OCI-M2 (cell line): ENCODE data around the gene EIF3K.
A peak's percentile ranks its signal among the peaks of the same experiment; 100 is the strongest.

Source experiments
- DNase-seq: peaks from one replicate; lab custom pipeline; 2025; ENCODE audit not compliant: unreplicated experiment; lab: John Stamatoyannopoulos, UW

Gene EIF3K

GRCh38 chr19:38649305-38650171 is 30.6 kb downstream of the EIF3K start:
- DNase-seq, result no peak

- no peak for DNase-seq
These were observed 31.3 kb downstream of the EIF3K start for GRCh38 chr19:38650172-38650775.

GRCh38 chr19:38650911-38651584 is 32.1 kb downstream of the EIF3K start:
- no peak for DNase-seq

GRCh38 chr19:38653028-38653571 is 34.1 kb downstream of the EIF3K start:
- DNase-seq, result no peak

- no peak for DNase-seq
These were observed 35.7 kb downstream of the EIF3K start for GRCh38 chr19:38654628-38655055.

- DNase-seq, result no peak
These were observed 36.3 kb downstream of the EIF3K start for GRCh38 chr19:38655148-38655824.

- no peak for DNase-seq
These were observed 37.4 kb downstream of the EIF3K start for GRCh38 chr19:38656171-38656981.

- DNase-seq, result no peak
These were observed 38.7 kb downstream of the EIF3K start for GRCh38 chr19:38657633-38658222.

GRCh38 chr19:38658462-38659306 is 39.7 kb downstream of the EIF3K start:
- no peak for DNase-seq

GRCh38 chr19:38660724-38661123 is 41.7 kb downstream of the EIF3K start:
- no peak for DNase-seq

- no peak for DNase-seq
These were observed 42.1 kb downstream of the EIF3K start for GRCh38 chr19:38661136-38661535.

GRCh38 chr19:38661996-38662395 is 43.0 kb downstream of the EIF3K start:
- no peak for DNase-seq

GRCh38 chr19:38662537-38663155 is 43.7 kb downstream of the EIF3K start:
- DNase-seq, result no peak

GRCh38 chr19:38663156-38663651 is 44.2 kb downstream of the EIF3K start:
- DNase-seq, result no peak

- DNase-seq, result no peak
These were observed 45.0 kb downstream of the EIF3K start for GRCh38 chr19:38663957-38664502.

GRCh38 chr19:38664503-38665211 is 45.7 kb downstream of the EIF3K start:
- DNase-seq, result peak; percentile 86

GRCh38 chr19:38665219-38665931 is 46.4 kb downstream of the EIF3K start:
- no peak for DNase-seq
